ENCODE data around the gene TGFB1I1.

TGFB1I1 gene

GRCh38 chr16:31504159-31504558, 32.2 kb downstream of the TGFB1I1 start:
- Histone ChIP-seq H3K27me3 (no peaks in the 10 kb centered on the region), H3K9me3 (no peaks in the 10 kb centered on the region), H3K4me3 (ENCODE audit: low read depth, low read length) (no peak overlapping the region), H3K4me1 (no peaks in the 10 kb centered on the region), H3K36me3 (no peaks in the 10 kb centered on the region)
- TF ChIP-seq CTCF (IDR thresholded peaks at IDR 0.05; ENCODE audit: low read depth, low read length) = no peak
- no peak for DNase-seq

DNA sequence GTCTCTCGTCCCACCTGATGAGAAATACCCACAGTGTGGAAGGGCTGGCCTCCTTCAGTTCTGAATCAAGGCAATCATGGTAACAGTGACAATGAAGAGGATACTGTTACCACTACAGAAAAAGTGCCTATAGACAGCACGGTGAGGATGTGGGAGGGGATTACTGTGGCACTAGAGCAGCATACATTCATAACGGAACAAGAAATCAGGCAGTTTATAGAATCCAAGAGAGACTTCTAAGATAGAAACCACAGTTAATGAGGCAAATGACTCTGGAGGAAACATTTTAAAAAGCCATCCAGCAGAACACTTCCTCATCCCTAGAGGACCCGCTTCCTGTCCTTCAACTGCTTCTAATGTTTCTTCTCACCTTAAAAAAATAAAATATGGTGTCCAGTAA, 33.5 kb downstream of the TGFB1I1 start:
- Histone ChIP-seq H3K27me3 (no peaks in the 10 kb centered on the region), H3K4me3 (ENCODE audit: low read depth, low read length) (no peak overlapping the region), H3K9me3 (no peaks in the 10 kb centered on the region), H3K36me3 (no peaks in the 10 kb centered on the region), H3K4me1 (no peaks in the 10 kb centered on the region)
- no peak for DNase-seq
- TF ChIP-seq CTCF (IDR thresholded peaks at IDR 0.05; ENCODE audit: low read depth, low read length) = no peak

DNA sequence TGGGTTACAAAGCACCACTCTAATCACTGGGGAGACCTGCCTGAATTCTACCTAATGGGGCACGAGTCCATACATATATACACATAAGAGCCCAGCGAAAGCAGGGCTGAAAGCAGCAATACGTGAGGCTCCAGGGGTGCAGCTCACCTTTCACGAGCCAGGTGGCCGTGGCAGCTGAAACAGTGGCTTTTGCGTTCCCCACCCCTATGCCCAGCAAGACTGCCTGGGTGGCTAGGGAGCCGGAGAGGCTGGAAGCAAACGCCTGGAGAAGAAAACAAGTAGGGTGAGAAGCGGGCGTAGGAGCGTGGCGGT, 35.6 kb downstream of the TGFB1I1 start:
- H3K9me3 ChIP-seq = no peaks in the 10 kb centered on the region
- no peak for DNase-seq
- TF ChIP-seq CTCF (IDR thresholded peaks at IDR 0.05; ENCODE audit: low read depth, low read length) = no peak
- H3K4me3 ChIP-seq (ENCODE audit: low read depth, low read length) = peak overlapping the region; percentile 91
- no peaks in the 10 kb centered on the region for H3K36me3 ChIP-seq
- H3K27me3 ChIP-seq = no peaks in the 10 kb centered on the region
- no peaks in the 10 kb centered on the region for H3K4me1 ChIP-seq

GRCh38 chr16:31507929-31508705, 36.2 kb downstream of the TGFB1I1 start, which contains the start of gene RUSF1:
TSS of gene RUSF1 (minus strand) at chr16:31508391. CDS start at chr16:31508373, 18 bp downstream.
- no peak for TF ChIP-seq CTCF (IDR thresholded peaks at IDR 0.05; ENCODE audit: low read depth, low read length)
- no peaks in the 10 kb centered on the region for H3K36me3 ChIP-seq
- peak; percentile 91 for DNase-seq
- peak within 1 kb of the TSS; percentile 91 for H3K4me3 ChIP-seq (ENCODE audit: low read depth, low read length)
- no peaks in the 10 kb centered on the region for H3K9me3 ChIP-seq
- no peaks in the 10 kb centered on the region for H3K4me1 ChIP-seq
- no peaks in the 10 kb centered on the region for H3K27me3 ChIP-seq

- peak overlapping the region; percentile 91 for H3K4me3 ChIP-seq (ENCODE audit: low read depth, low read length)
- DNase-seq = no peak
- TF ChIP-seq CTCF (IDR thresholded peaks at IDR 0.05; ENCODE audit: low read depth, low read length) = no peak
- H3K9me3 ChIP-seq = no peaks in the 10 kb centered on the region
- peaks cover 2% of the 10 kb centered on the region; the same call in 1 of the 2 replicates for H3K27me3 ChIP-seq
- no peaks in the 10 kb centered on the region for H3K36me3 ChIP-seq
- no peaks in the 10 kb centered on the region for H3K4me1 ChIP-seq
Observed at GRCh38 chr16:31508706-31509195, 36.8 kb downstream of the TGFB1I1 start.

DNA sequence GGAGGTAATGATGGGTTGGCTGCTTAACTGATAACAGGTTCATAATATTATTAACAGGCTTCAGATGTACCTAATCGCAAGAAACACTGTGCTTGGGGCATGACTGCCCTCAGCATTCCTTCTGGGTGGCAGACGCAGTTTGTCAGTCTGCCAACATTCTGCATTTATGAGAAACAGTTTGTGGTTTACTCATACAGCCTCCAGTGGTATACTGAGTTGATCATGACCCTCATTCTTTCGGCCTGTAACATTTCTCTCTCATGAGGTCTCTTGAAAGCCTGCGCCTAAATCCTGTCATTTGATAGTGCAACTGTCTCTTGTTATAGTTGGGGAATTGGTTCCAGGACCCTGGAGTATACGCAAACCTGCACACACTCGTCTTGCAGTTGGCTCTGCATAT, 41.2 kb downstream of the TGFB1I1 start:
- no peaks in the 10 kb centered on the region for H3K36me3 ChIP-seq
- H3K27me3 ChIP-seq = peaks cover 25% of the 10 kb centered on the region
- H3K4me3 ChIP-seq (ENCODE audit: low read depth, low read length) = no peak overlapping the region
- no peaks in the 10 kb centered on the region for H3K9me3 ChIP-seq
- no peak for DNase-seq
- H3K4me1 ChIP-seq = no peaks in the 10 kb centered on the region
- no peak for TF ChIP-seq CTCF (IDR thresholded peaks at IDR 0.05; ENCODE audit: low read depth, low read length)
